ENCODE results near the gene PABPC3. TPM values are rescaled to one million over a fixed set of nuclear protein-coding genes. Genes with fewer than 3 reads are reported as not detected.

The PABPC3 gene
- total and polyA plus RNA-seq, 2 of the 13 experiments (the other 11 are each of a cell fraction or from before 2014, with no cell fraction given) = 0.04 to 0.09 TPM

DNA sequence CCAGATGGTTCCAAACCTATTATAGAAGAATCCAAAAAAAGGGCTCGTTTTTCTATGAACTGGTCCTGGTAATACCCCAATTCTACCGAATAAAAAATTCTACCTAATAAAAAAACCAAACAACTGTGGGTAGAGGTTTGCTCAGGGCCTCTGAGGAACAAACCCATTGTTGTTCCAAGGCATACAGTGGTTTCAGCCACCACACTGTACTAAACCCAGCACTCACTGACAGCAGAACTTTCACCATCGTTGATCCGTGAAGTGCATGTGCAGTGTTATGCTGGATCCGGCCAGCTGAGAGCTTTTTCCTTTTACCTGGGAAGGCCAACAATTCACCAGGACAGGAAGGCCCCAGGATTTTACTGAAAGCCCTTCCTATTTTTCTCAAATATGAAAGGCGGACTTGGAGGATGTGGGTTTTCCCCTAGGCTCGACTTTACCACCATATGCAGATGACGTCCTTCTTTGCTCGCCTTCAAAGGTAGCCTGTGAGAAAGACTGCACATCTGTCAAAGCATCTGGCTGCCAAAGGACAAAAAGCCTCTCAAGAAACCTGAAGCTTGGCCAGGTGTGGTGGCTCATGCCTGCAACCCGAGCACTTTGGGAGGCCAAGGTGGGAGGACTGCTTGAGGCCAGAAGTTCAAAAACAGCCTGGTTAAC lies 7.2 kb upstream of the PABPC3 start (continued):
- TF ChIP-seq ETV6 (CRISPR knock-in tag; conservative IDR thresholded peaks at IDR 0.05) (no peak), ZNF788 (CRISPR knock-in tag; IDR thresholded peaks at IDR 0.05; ENCODE audit: borderline replicate concordance) (no peak), CHD2 (IDR thresholded peaks at IDR 0.05; ENCODE audit: low read depth, low read length) (no peak), ZNF326 (CRISPR knock-in tag; IDR thresholded peaks at IDR 0.05; ENCODE audit: borderline replicate concordance) (no peak), ZNF337 (CRISPR knock-in tag; IDR thresholded peaks at IDR 0.05; ENCODE audit: borderline replicate concordance, low read depth) (no peak)

DNA sequence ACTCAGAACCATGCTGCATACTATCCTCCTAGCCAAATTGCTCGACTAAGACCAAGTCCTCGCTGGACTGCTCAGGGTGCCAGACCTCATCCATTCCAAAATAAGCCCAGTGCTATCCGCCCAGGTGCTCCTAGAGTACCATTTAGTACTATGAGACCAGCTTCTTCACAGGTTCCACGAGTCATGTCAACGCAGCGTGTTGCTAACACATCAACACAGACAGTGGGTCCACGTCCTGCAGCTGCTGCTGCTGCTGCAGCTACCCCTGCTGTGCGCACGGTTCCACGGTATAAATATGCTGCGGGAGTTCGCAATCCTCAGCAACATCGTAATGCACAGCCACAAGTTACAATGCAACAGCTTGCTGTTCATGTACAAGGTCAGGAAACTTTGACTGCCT lies 1.5 kb downstream of the PABPC3 start:
- in situ Hi-C loops (cut with HindIII; ENCODE audit: extremely low pct_ligation_motif_present, low pct_unique_long_range_greater_than_20kb) = no loop called here
- no peak overlapping the region for H3K27ac ChIP-seq (ENCODE audit: extremely low read length, insufficient read depth, low read length)
- no peak for FAIRE-seq
- TF ChIP-seq ZNF484 (CRISPR knock-in tag; IDR thresholded peaks at IDR 0.05; ENCODE audit: borderline replicate concordance, low read depth) = no peak
- TF ChIP-seq ZNF83 (CRISPR knock-in tag; IDR thresholded peaks at IDR 0.05; ENCODE audit: borderline replicate concordance) = no peak
- TF ChIP-seq, protein P1, sequence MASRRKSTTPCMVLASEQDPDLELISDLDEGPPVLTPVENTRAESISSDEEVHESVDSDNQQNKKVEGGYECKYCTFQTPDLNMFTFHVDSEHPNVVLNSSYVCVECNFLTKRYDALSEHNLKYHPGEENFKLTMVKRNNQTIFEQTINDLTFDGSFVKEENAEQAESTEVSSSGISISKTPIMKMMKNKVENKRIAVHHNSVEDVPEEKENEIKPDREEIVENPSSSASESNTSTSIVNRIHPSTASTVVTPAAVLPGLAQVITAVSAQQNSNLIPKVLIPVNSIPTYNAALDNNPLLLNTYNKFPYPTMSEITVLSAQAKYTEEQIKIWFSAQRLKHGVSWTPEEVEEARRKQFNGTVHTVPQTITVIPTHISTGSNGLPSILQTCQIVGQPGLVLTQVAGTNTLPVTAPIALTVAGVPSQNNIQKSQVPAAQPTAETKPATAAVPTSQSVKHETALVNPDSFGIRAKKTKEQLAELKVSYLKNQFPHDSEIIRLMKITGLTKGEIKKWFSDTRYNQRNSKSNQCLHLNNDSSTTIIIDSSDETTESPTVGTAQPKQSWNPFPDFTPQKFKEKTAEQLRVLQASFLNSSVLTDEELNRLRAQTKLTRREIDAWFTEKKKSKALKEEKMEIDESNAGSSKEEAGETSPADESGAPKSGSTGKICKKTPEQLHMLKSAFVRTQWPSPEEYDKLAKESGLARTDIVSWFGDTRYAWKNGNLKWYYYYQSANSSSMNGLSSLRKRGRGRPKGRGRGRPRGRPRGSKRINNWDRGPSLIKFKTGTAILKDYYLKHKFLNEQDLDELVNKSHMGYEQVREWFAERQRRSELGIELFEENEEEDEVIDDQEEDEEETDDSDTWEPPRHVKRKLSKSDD (CRISPR knock-in tag; IDR thresholded peaks at IDR 0.05; ENCODE audit: low read depth) = no peak
- TF ChIP-seq RFX5 (IDR thresholded peaks at IDR 0.05; ENCODE audit: low read depth, low read length) = no peak
- TF ChIP-seq KLF11 (CRISPR knock-in tag; IDR thresholded peaks at IDR 0.05) = no peak
- TF ChIP-seq, protein P2, sequence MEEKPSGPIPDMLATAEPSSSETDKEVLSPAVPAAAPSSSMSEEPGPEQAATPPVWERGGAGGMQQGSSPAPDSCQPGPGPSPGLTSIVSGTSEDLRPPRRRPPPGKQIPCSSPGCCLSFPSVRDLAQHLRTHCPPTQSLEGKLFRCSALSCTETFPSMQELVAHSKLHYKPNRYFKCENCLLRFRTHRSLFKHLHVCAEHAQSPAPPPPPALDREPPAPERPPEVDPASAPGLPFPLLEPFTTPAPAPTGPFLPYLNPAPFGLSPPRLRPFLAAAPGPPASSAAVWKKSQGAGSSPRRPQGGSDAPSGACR (CRISPR knock-in tag; IDR thresholded peaks at IDR 0.05) = no peak
- TF ChIP-seq ZMYM4 (CRISPR knock-in tag; IDR thresholded peaks at IDR 0.05) = no peak
- no peak for TF ChIP-seq FOXA3 (CRISPR knock-in tag; IDR thresholded peaks at IDR 0.05)
- no peak for TF ChIP-seq IRF2 (CRISPR knock-in tag; IDR thresholded peaks at IDR 0.05)
- TF ChIP-seq KDM1A (CRISPR knock-in tag; IDR thresholded peaks at IDR 0.05) = no peak
- TF ChIP-seq ZNF841 (CRISPR knock-in tag; IDR thresholded peaks at IDR 0.05; ENCODE audit: borderline replicate concordance) = no peak
- TF ChIP-seq, protein P3, sequence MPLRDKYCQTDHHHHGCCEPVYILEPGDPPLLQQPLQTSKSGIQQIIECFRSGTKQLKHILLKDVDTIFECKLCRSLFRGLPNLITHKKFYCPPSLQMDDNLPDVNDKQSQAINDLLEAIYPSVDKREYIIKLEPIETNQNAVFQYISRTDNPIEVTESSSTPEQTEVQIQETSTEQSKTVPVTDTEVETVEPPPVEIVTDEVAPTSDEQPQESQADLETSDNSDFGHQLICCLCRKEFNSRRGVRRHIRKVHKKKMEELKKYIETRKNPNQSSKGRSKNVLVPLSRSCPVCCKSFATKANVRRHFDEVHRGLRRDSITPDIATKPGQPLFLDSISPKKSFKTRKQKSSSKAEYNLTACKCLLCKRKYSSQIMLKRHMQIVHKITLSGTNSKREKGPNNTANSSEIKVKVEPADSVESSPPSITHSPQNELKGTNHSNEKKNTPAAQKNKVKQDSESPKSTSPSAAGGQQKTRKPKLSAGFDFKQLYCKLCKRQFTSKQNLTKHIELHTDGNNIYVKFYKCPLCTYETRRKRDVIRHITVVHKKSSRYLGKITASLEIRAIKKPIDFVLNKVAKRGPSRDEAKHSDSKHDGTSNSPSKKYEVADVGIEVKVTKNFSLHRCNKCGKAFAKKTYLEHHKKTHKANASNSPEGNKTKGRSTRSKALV (CRISPR knock-in tag; IDR thresholded peaks at IDR 0.05) = no peak
- TF ChIP-seq MZF1 (CRISPR knock-in tag; IDR thresholded peaks at IDR 0.05; ENCODE audit: borderline replicate concordance) = no peak
- no peak for TF ChIP-seq RXRB (CRISPR knock-in tag; IDR thresholded peaks at IDR 0.05; ENCODE audit: borderline replicate concordance)
- TF ChIP-seq ZKSCAN8 (CRISPR knock-in tag; IDR thresholded peaks at IDR 0.05; ENCODE audit: borderline replicate concordance) = no peak

More for the DNA sequence above, 1.5 kb downstream of the PABPC3 start:
- ATAC-seq (no peak), DNase-seq (ENCODE audit: low spot score) (no peak)
- Histone ChIP-seq H3K36me3 (replicated peaks in 1 of 2; ENCODE audit: control insufficient read depth in 1 of 2, insufficient read depth in 2 of 2, low read length in 2 of 2) (no peaks in the 10 kb centered on the region), H3K4me1 (ENCODE audit: insufficient read depth, low read length) (no peaks in the 10 kb centered on the region), H3K4me2 (ENCODE audit: low read depth, low read length) (no peak overlapping the region), H4K20me1 (ENCODE audit: insufficient read depth, low read length) (no peaks in the 10 kb centered on the region), H2AFZ (ENCODE audit: low read length) (no peak overlapping the region), H3K9me3 (ENCODE audit: low read length) (no peaks in the 10 kb centered on the region), H3K27me3 (ENCODE audit: control insufficient read depth in 1 of 2, insufficient read depth in 2 of 2, low read length in 2 of 2) (peaks cover 0 to 13% of the 10 kb centered on the region in 2 experiments; a peak in 4 of 5 replicates), H3K79me2 (ENCODE audit: insufficient read depth, low read length) (no peaks in the 10 kb centered on the region), H3K4me3 (replicated peaks in 1 of 3; ENCODE audit: insufficient read depth in 1 of 3, low read depth in 2 of 3, low read length in 3 of 3) (no peak overlapping the region), H3K9ac (ENCODE audit: insufficient read depth, low read depth, low read length) (no peak overlapping the region)
- no TSS peak for BruUV-seq (replicated peaks)
- ChIA-PET POLR2A (no interaction called here), CTCF (ENCODE audit: low intra/inter-chr PET ratio, low total read pairs) (no interaction called here)
- intact Hi-C loops (cut with micrococcal nuclease; ENCODE audit: unreplicated experiment) = no loop called here
- 52% methylated on average over 11 of the region's 13 CpGs for WGBS (ENCODE audit: low lambda C conversion rate)
